HepG2 (cell line): Measurements from ENCODE around the gene JSRP1. TPM values are rescaled to one million over a fixed set of nuclear protein-coding genes. Genes with fewer than 3 reads are reported as not detected.
A peak's percentile ranks its signal among the peaks of the same experiment; 100 is the strongest.

ENCODE experiments used
- DNMT3B ChIP-seq: conservative IDR thresholded peaks from 2 replicates; pipeline ENCODE4 v1.6.1; 2016; ENCODE audit warnings: missing biosample characterization, control low read depth
- E2F2 ChIP-seq: sonication (generic); formaldehyde crosslinking; IDR thresholded peaks from 2 replicates; pipeline ENCODE4 v1.4.0; 2020; ENCODE audit warnings: missing genetic modification reagents, borderline replicate concordance
- ETS1 ChIP-seq: sonication (generic); formaldehyde crosslinking; IDR thresholded peaks from 2 replicates; pipeline ENCODE4 v1.4.0; 2020; ENCODE audit warnings: missing genetic modification reagents
- FOSL1 ChIP-seq: sonication (generic); formaldehyde crosslinking; IDR thresholded peaks from 2 replicates; pipeline ENCODE4 v1.9.0; 2021; ENCODE audit warnings: missing genetic modification reagents, borderline replicate concordance
- HMG20B ChIP-seq: conservative IDR thresholded peaks from 2 replicates; pipeline ENCODE4 v1.6.1; 2016; ENCODE audit warnings: missing genetic modification reagents, missing compliant biosample characterization
- PRDM10 ChIP-seq: sonication (generic); formaldehyde crosslinking; IDR thresholded peaks from 2 replicates; pipeline ENCODE4 v1.4.0; 2020; ENCODE audit warnings: low read depth, missing genetic modification reagents
- PRMT3 ChIP-seq: sonication (generic); formaldehyde crosslinking; IDR thresholded peaks from 2 replicates; pipeline ENCODE4 v1.8.1; 2022; ENCODE audit warnings: low read depth, mild to moderate bottlenecking, moderate library complexity, missing genetic modification reagents, borderline replicate concordance
- SNAPC2 ChIP-seq: sonication (generic); formaldehyde crosslinking; IDR thresholded peaks from 2 replicates; pipeline ENCODE4 v1.8.1; 2022; ENCODE audit warnings: mild to moderate bottlenecking, missing genetic modification reagents
- SP5 ChIP-seq: IDR thresholded peaks from 2 replicates; pipeline ENCODE4 v1.6.1; 2016; ENCODE audit warnings: low read depth, borderline replicate concordance
- ZBTB7A ChIP-seq: sonication (generic); formaldehyde crosslinking; IDR thresholded peaks from 2 replicates; pipeline ENCODE4 v1.8.0; 2022; ENCODE audit warnings: mild to moderate bottlenecking, missing genetic modification reagents
- ZFP82 ChIP-seq: sonication (generic); formaldehyde crosslinking; IDR thresholded peaks from 2 replicates; pipeline ENCODE4 v1.5.1; 2020; ENCODE audit warnings: mild to moderate bottlenecking, missing genetic modification reagents, borderline replicate concordance
- ZNF276 ChIP-seq: sonication (generic); formaldehyde crosslinking; IDR thresholded peaks from 2 replicates; pipeline ENCODE4 v1.4.0; 2020; ENCODE audit warnings: mild to moderate bottlenecking, low read depth, missing genetic modification reagents
- ZNF703 ChIP-seq: sonication (generic); formaldehyde crosslinking; IDR thresholded peaks from 2 replicates; pipeline ENCODE4 v1.5.1; 2020; ENCODE audit warnings: missing genetic modification reagents, mild to moderate bottlenecking, moderate library complexity, borderline replicate concordance
- ZNF777 ChIP-seq: sonication (generic); formaldehyde crosslinking; IDR thresholded peaks from 2 replicates; pipeline ENCODE4 v1.4.0; 2020; ENCODE audit warnings: missing genetic modification reagents
- polyA plus RNA-seq, 8 experiments: library from polyadenylated mRNA; depleted of rRNA in 3 of 8; stranded (reverse) in 7 of 8; unstranded in 1 of 8; fragments of >200 nt; fragmentation: Illumina TruSeq in 4 of 8; extraction: Trizol in 4 of 8; gene quantifications; 2 replicates each; pipeline versions ENCODE4 v1.2.1 to v1.2.3, GENCODE V29; 2011 to 2016; ENCODE audit warnings: low read depth in 4 of 8, missing spikeins in 1 of 8, mixed read lengths in 1 of 8; ENCODE audit not compliant: insufficient read depth in 1 of 8
- total RNA-seq, 5 experiments: library from RNA; depleted of rRNA; stranded (reverse); fragments of >200 nt; fragmentation: Illumina TruSeq; extraction: Trizol; gene quantifications; 2 replicates each; pipeline ENCODE4 v1.2.3, GENCODE V29; 2016; ENCODE audit warnings: low read depth in 1 of 5
- TF ChIP-seq, protein P1 (sequence below): sonication (generic); formaldehyde crosslinking; IDR thresholded peaks from 2 replicates; pipeline ENCODE4 v1.4.0; 2020; ENCODE audit warnings: missing genetic modification reagents
- TF ChIP-seq, protein P2 (sequence below): IDR thresholded peaks from 2 replicates; pipeline ENCODE4 v1.6.1; 2016; ENCODE audit warnings: low read depth, control low read depth

JSRP1 gene
- total and polyA plus RNA-seq, 2 of the 13 experiments (the other 11 are each of a cell fraction or from before 2014, with no cell fraction given): 0.16 to 0.38 TPM

GRCh38 chr19:2212861-2213711 lies 43.1 kb downstream of the JSRP1 start (continued):
- peak; percentile 86 for TF ChIP-seq ZBTB7A (CRISPR knock-in tag)
- TF ChIP-seq ZFP82 (CRISPR knock-in tag): no peak
- 0 out of 2 replicates have a peak, but pooled peaks have one; percentile 26 for TF ChIP-seq E2F2 (CRISPR knock-in tag)
- TF ChIP-seq DNMT3B (CRISPR knock-in tag): 0 out of 2 replicates have a peak, but pooled peaks have one; percentile 40
- peak; percentile 63; the same call in 1 of the 2 replicates for TF ChIP-seq ZNF777
- peak; percentile 72; the same call in 1 of the 2 replicates for TF ChIP-seq ZNF703
- TF ChIP-seq HMG20B: 0 out of 2 replicates have a peak, but pooled peaks have one; percentile 13
- TF ChIP-seq, protein P1, sequence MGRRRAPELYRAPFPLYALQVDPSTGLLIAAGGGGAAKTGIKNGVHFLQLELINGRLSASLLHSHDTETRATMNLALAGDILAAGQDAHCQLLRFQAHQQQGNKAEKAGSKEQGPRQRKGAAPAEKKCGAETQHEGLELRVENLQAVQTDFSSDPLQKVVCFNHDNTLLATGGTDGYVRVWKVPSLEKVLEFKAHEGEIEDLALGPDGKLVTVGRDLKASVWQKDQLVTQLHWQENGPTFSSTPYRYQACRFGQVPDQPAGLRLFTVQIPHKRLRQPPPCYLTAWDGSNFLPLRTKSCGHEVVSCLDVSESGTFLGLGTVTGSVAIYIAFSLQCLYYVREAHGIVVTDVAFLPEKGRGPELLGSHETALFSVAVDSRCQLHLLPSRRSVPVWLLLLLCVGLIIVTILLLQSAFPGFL (CRISPR knock-in tag): no peak
- TF ChIP-seq, protein P2, sequence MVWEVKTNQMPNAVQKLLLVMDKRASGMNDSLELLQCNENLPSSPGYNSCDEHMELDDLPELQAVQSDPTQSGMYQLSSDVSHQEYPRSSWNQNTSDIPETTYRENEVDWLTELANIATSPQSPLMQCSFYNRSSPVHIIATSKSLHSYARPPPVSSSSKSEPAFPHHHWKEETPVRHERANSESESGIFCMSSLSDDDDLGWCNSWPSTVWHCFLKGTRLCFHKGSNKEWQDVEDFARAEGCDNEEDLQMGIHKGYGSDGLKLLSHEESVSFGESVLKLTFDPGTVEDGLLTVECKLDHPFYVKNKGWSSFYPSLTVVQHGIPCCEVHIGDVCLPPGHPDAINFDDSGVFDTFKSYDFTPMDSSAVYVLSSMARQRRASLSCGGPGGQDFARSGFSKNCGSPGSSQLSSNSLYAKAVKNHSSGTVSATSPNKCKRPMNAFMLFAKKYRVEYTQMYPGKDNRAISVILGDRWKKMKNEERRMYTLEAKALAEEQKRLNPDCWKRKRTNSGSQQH (CRISPR knock-in tag): 0 out of 2 replicates have a peak, but pooled peaks have one; percentile 33
- TF ChIP-seq FOSL1: peak; percentile 40; the same call in 1 of the 2 replicates
- 0 out of 2 replicates have a peak, but pooled peaks have one; percentile 65 for TF ChIP-seq ZNF276 (CRISPR knock-in tag)
- peak; percentile 77; the same call in 1 of the 2 replicates for TF ChIP-seq ETS1 (CRISPR knock-in tag)
- TF ChIP-seq SNAPC2 (CRISPR knock-in tag): peak; percentile 79; the same call in 1 of the 2 replicates
- no peak for TF ChIP-seq PRMT3
- no peak for TF ChIP-seq PRDM10 (CRISPR knock-in tag)
- 0 out of 2 replicates have a peak, but pooled peaks have one; percentile 11 for TF ChIP-seq SP5 (CRISPR knock-in tag)
